Panc1 (cell line): ENCODE data around the gene DENND4C.

Experiments
- POLR2AphosphoS5 ChIP-seq: IDR thresholded peaks from 2 replicates; pipeline ENCODE4 v1.6.1; 2012; ENCODE audit warnings: mild to moderate bottlenecking, low read depth, low read length, moderate library complexity
- TF ChIP-seq, protein P1 (sequence below): fragments of 450-650 bp; IDR thresholded peaks from 2 replicates; pipeline ENCODE4 v1.5.1; 2017; ENCODE audit warnings: mild to moderate bottlenecking

DNA sequence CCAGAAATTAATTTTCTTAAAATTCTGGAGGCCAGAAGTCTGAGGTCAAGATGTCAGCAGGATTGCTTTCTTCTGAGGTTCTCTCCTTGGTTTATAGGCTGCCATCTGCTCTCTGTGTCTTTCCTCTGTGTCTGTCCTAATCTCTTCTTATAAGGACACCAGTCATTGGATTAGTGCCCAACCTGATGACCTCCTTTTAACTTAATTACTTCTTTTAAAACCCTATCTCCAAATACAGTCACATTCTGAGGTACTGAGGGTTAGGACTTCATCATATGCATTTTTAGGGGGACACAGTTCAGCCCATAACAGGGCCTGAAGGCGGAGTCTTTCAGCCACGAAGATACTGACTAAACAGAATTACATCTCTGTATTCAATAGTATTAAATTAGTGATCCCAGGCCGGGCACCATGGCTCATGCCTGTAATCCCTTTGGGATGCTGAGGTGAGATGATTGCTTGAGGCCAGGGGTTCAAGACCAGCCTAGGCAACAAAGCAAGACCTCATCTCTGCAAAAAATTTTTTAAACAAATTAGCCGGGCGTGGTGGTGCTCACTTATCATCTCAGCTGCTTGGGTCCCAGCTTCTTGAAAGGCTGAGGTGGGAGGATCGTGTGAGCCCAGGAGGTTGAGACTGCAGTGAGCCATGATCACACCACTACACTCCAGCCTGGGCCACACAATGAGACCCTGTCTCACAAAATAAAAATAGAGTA lies 155.5 kb downstream of the DENND4C start:
- TF ChIP-seq POLR2AphosphoS5: no peak
- TF ChIP-seq, protein P1, sequence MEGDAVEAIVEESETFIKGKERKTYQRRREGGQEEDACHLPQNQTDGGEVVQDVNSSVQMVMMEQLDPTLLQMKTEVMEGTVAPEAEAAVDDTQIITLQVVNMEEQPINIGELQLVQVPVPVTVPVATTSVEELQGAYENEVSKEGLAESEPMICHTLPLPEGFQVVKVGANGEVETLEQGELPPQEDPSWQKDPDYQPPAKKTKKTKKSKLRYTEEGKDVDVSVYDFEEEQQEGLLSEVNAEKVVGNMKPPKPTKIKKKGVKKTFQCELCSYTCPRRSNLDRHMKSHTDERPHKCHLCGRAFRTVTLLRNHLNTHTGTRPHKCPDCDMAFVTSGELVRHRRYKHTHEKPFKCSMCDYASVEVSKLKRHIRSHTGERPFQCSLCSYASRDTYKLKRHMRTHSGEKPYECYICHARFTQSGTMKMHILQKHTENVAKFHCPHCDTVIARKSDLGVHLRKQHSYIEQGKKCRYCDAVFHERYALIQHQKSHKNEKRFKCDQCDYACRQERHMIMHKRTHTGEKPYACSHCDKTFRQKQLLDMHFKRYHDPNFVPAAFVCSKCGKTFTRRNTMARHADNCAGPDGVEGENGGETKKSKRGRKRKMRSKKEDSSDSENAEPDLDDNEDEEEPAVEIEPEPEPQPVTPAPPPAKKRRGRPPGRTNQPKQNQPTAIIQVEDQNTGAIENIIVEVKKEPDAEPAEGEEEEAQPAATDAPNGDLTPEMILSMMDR: no peak
